Stomach (tissue), 19 donors: ENCODE data around the gene ENPP1. TPM values are rescaled to one million over a fixed set of nuclear protein-coding genes. Genes with fewer than 3 reads are reported as not detected.

Experiments
- DNase-seq, 2 donors: peaks; one replicate each; pipeline versions ENCODE4 v3.0.0 to v3.0.0-alpha.2; 2013 to 2019
- H3K27ac ChIP-seq, 5 donors: fragments of 200-600 bp in 4 of 5; sonication (generic) in 4 of 5; one replicate each; pipeline ENCODE4 v1.5.1; 2013 to 2019; ENCODE audit warnings: mild to moderate bottlenecking in 1 of 5, moderate library complexity in 1 of 5
- H3K27me3 ChIP-seq, 3 donors: fragments of 200-600 bp; sonication (generic); one replicate each; pipeline ENCODE4 v1.5.1; 2017 to 2019; ENCODE audit warnings: mixed run types in 1 of 3
- H3K36me3 ChIP-seq, 4 donors: fragments of 200-600 bp; sonication (generic); 1 replicate in 3 of 4; 2 replicates in 1 of 4; pipeline ENCODE4 v1.5.1; 2016 to 2019
- H3K4me1 ChIP-seq, 4 donors: fragments of 200-600 bp; sonication (generic); one replicate each; pipeline ENCODE4 v1.5.1; 2016 to 2019
- H3K4me3 ChIP-seq, 4 donors: fragments of 200-600 bp; sonication (generic) in 3 of 4; one replicate each; pipeline ENCODE4 v1.5.1; 2016 to 2019; ENCODE audit warnings: mild to moderate bottlenecking in 1 of 4
- H3K9me3 ChIP-seq, 4 donors: fragments of 200-600 bp; sonication (generic); one replicate each; pipeline ENCODE4 v1.5.1; 2016 to 2019
- CTCF ChIP-seq, 7 experiments: fragments of 450-650 bp in 4 of 7; fragments of 200-600 bp in 3 of 7; sonication (generic) in 3 of 7; IDR thresholded peaks; one replicate each; pipeline ENCODE4 v1.5.1; 2016 to 2019; ENCODE audit warnings: antibody characterized with exemption in 7 of 7, control low read depth in 2 of 7, mild to moderate bottlenecking in 1 of 7
- EP300 ChIP-seq: sonication (generic); formaldehyde crosslinking; IDR thresholded peaks from one replicate; pipeline ENCODE4 v1.6.1; 2017; ENCODE audit warnings: antibody characterized with exemption
- POLR2A ChIP-seq, 4 donors: fragments of 450-650 bp; IDR thresholded peaks; one replicate each; pipeline ENCODE4 v1.6.1; 2016; ENCODE audit warnings: antibody characterized with exemption in 4 of 4, control low read depth in 2 of 4, mild to moderate bottlenecking in 1 of 4, moderate library complexity in 1 of 4
- POLR2AphosphoS5 ChIP-seq, 3 donors: sonication (generic); formaldehyde crosslinking; IDR thresholded peaks; one replicate each; pipeline ENCODE4 v1.6.1; 2016; ENCODE audit warnings: antibody characterized with exemption in 3 of 3
- WGBS, 5 donors: extraction: QIAGEN DNeasy Blood & Tissue Kit in 3 of 5; methylation state at CpG; one replicate each; pipeline versions ENCODE4 v1.1.5 to v1.1.7; 2013 to 2018; 5-methylcytosine and 5-hydroxymethylcytosine counted together
- intact Hi-C: fragments of 100-400 bp; cut with DNase I; formaldehyde crosslinking; loops from one replicate; pipeline ENCODE4 v1.15.1; 2023; ENCODE audit warnings: low total_unique reads
- long read RNA-seq, 10 donors: transcript quantifications; one replicate each; lab custom pipeline, GENCODE V29; 2026
- polyA plus RNA-seq, 3 donors: library from polyadenylated mRNA; stranded (reverse); fragments of 200-250 nt; gene quantifications; one replicate each; pipeline ENCODE4 v1.2.3, GENCODE V29; 2013
- total RNA-seq, 5 donors: library from RNA; depleted of rRNA; stranded (reverse); fragments of >200 nt; gene quantifications; one replicate each; pipeline versions ENCODE4 v1.1.0 to v1.2.3, GENCODE V29; 2014 to 2016
- donor health status: healthy with polysubstance abuse.
- donor health status: Bipolar disorder and iron deficiency.
- donor health status: healthy.

ENPP1 gene
- total RNA-seq (10 to 100 TPM in 4 of 5 donors, 1 to 10 TPM in 1; 2.9 to 42.0 (median 14.1) TPM), polyA plus RNA-seq (1 to 10 TPM in 1 of 3 donors, under 1 TPM in 2; 0.31 to 2.8 (median 0.87) TPM)
- long read RNA-seq, donor 1 = 0 reads
- long read RNA-seq, donor 2, full-length matches to known transcripts = 1 of 1 reads
- long read RNA-seq, donor 2, partial matches to known transcripts = 0 of 1 reads
- long read RNA-seq, donor 2, other reads (novel, unspliced or antisense) = 0 of 1 reads
- long read RNA-seq, donor 3 = 0 reads
- long read RNA-seq, donor 4 = 0 reads
- long read RNA-seq, donor 5, full-length matches to known transcripts = 1 of 1 reads
- long read RNA-seq, donor 5, partial matches to known transcripts = 0 of 1 reads
- long read RNA-seq, donor 5, other reads (novel, unspliced or antisense) = 0 of 1 reads
- long read RNA-seq, donor 6, full-length matches to known transcripts = 2 of 2 reads
- long read RNA-seq, donor 6, partial matches to known transcripts = 0 of 2 reads
- long read RNA-seq, donor 6, other reads (novel, unspliced or antisense) = 0 of 2 reads
- long read RNA-seq, donor 7 = 0 reads
- long read RNA-seq, donor 8, full-length matches to known transcripts = 1 of 1 reads
- long read RNA-seq, donor 8, partial matches to known transcripts = 0 of 1 reads
- long read RNA-seq, donor 8, other reads (novel, unspliced or antisense) = 0 of 1 reads
- long read RNA-seq, donor 9, full-length matches to known transcripts = 1 of 1 reads
- long read RNA-seq, donor 9, partial matches to known transcripts = 0 of 1 reads
- long read RNA-seq, donor 9, other reads (novel, unspliced or antisense) = 0 of 1 reads
- long read RNA-seq, donor 10 = 0 reads

GRCh38 chr6:131807644-131808459 lies at the start of gene ENPP1:
Gene ENPP1, plus strand, starts transcription at chr6:131808020. Its CDS starts 16 bp downstream, at chr6:131808036.
- H3K27me3 ChIP-seq = peaks cover 0 to 10% (median 0%) of the 10 kb centered on the region in 3 donors
- TF ChIP-seq CTCF (IDR thresholded peaks at IDR 0.05) = peak in 3 of 7 experiments; percentile 14 to 31 (median 19)
- no peak for TF ChIP-seq EP300
- peak; percentile 69 to 88 for DNase-seq
- WGBS, 5 donors = 0 to 1% (median 1%) methylated on average over 20 to 99 of the region's 99 CpGs
- intact Hi-C loops = no loop called here
- peak within 1 kb of the TSS; percentile 64 to 70 (median 68) for H3K4me3 ChIP-seq
- no peaks in the 10 kb centered on the region for H3K9me3 ChIP-seq
- H3K27ac ChIP-seq = peak within 1 kb of the TSS; percentile 71 to 87 (median 86)
- H3K4me1 ChIP-seq = peaks cover 0 to 30% (median 20%) of the 10 kb centered on the region in 4 donors
- H3K36me3 ChIP-seq = no peaks in the 10 kb centered on the region

DNA sequence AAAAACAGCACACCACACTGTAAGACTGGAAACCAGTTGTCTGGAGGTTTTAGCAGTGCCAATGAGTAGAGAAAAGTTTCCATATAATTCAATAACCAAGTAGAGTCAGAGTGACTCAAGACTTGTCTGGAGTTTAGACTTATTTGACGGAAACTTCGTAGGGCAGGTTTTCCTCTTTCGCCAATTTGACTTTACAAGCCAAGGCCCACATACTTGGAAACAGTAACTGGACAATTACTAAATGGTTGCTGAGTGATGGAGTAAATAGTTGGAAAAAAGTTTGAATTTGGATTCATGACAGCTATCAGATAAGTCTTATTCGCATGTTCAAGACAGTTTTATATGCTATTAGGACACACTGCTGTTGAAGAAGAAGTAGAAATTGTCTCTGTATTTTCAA lies 48.9 kb upstream of the ENPP1 start:
- intact Hi-C loops = no loop called here
- WGBS, 5 donors = 83 to 89% (median 85%) methylated on average over 4 of the region's 4 CpGs
- H3K4me1 ChIP-seq = no peaks in the 10 kb centered on the region
- H3K36me3 ChIP-seq = no peaks in the 10 kb centered on the region
- DNase-seq = no peak
- H3K9me3 ChIP-seq = no peaks in the 10 kb centered on the region
- H3K4me3 ChIP-seq = no peak overlapping the region
- H3K27me3 ChIP-seq = no peaks in the 10 kb centered on the region
- H3K27ac ChIP-seq = no peak overlapping the region
- TF ChIP-seq EP300 (no peak), CTCF (IDR thresholded peaks at IDR 0.05) (no peak), POLR2A (IDR thresholded peaks at IDR 0.05) (no peak), POLR2AphosphoS5 (IDR thresholded peaks at IDR 0.05) (no peak)

DNA sequence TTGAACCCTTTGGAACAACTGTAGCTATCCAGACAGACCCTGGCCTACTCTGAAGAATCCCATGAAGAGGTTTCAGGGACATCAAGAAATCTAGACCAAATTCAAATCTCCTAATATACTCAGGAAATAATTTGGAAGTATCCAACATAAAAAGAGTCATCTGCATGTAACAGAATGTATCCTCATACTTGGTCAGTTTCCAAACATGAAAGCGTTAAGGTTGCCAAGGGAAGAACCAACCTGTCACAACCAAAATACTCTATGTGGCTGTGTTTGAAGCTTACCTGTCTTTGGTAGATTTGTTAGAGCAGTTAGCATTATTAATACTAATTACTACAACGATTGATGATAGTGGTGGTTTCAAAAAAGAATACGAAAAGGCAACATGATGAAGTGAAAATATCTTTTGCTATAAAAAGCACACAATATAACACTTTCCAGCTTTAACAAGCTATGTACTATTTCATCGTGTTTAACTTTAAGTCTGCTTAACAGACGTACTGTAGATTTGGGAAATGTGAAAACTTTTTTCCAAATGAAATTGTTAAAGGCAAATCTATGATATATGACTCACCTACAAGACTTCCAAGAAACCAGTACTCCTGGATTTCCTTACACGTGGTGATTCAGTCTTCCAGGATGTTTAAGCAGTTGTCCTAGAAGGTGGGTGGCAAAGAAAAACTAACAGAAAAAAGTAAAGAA lies 46.6 kb upstream of the ENPP1 start:
- Histone ChIP-seq H3K27ac (no peak overlapping the region), H3K27me3 (no peaks in the 10 kb centered on the region), H3K4me1 (peaks cover 0 to 6% (median 0%) of the 10 kb centered on the region in 4 donors), H3K9me3 (no peaks in the 10 kb centered on the region), H3K36me3 (no peaks in the 10 kb centered on the region), H3K4me3 (no peak overlapping the region)
- DNase-seq = no peak
- WGBS, 5 donors = 67 to 76% (median 70%) methylated on average over 6 of the region's 6 CpGs
- intact Hi-C loops = no loop called here
- TF ChIP-seq EP300 (no peak), POLR2A (IDR thresholded peaks at IDR 0.05) (no peak), CTCF (IDR thresholded peaks at IDR 0.05) (no peak), POLR2AphosphoS5 (IDR thresholded peaks at IDR 0.05) (no peak)
